ENCODE measurements around the gene BCL2L1.

The BCL2L1 gene

GRCh38 chr20:31731321-31731717 lies 8.7 kb upstream of the BCL2L1 start:
- H3K4me3 ChIP-seq (ENCODE audit: low read length in 2 of 2), result no peak overlapping the region

DNA sequence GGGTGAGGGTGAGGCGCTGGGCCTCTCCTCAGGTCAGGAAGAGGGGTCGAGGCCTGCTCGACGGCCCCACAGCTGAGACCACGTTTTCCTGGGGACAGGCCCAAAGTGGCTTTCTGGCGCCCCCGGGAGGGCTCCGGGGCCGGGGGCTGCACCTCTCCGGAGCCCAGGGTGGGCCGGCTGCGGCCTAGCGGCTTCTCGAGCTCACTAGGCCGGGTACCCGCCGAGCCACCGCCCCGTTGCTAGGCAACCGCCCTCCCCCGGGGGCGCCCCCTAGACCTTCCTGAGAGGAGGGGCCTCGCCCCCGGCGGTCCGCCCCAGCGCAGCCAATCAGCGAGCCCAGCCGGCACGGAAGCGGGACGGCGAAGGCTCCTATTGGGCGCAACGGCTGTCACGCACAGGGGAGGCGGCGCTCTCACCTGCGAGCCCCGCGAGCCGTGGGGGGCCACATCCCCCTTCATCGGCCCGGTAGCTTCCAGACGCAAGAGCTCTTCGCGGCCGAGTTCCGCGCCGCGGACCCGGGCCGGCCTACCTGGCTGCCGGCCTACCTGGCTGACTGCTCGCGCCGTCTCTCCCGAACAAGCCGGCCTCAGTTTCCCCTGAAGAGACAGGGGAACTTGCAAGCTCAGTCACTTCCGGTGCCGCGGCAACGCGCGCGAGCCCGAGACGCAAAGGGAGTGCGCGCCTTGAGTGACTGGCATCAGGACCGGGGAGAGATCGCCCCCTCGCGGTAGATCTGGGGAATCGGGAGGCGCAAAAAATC lies 831 bp upstream of the BCL2L1 start:
- peak overlapping the region; percentile 96 to 99 for H3K27ac ChIP-seq (ENCODE audit: low read depth in 2 of 2, low read length in 2 of 2)
- no peaks in the 10 kb centered on the region for H3K9me3 ChIP-seq (ENCODE audit: control insufficient read depth in 2 of 2, low read length in 2 of 2)

More at GRCh38 chr20:31731321-31731717, 8.7 kb upstream of the BCL2L1 start:
- Histone ChIP-seq H3K4me1 (ENCODE audit: control insufficient read depth in 2 of 2, insufficient read depth in 2 of 2, low read length in 2 of 2) (no peaks in the 10 kb centered on the region), H3K9me3 (ENCODE audit: control insufficient read depth in 2 of 2, low read length in 2 of 2) (no peaks in the 10 kb centered on the region), H3K27me3 (ENCODE audit: control insufficient read depth in 2 of 2, insufficient read depth in 2 of 2, low read length in 2 of 2) (no peaks in the 10 kb centered on the region), H3K36me3 (ENCODE audit: control insufficient read depth in 2 of 2, insufficient read depth in 2 of 2, low read length in 2 of 2) (no peaks in the 10 kb centered on the region), H3K9ac (ENCODE audit: low read depth in 1 of 2, low read length in 2 of 2) (no peak overlapping the region), H3K27ac (ENCODE audit: low read depth in 2 of 2, low read length in 2 of 2) (no peak overlapping the region)

DNA sequence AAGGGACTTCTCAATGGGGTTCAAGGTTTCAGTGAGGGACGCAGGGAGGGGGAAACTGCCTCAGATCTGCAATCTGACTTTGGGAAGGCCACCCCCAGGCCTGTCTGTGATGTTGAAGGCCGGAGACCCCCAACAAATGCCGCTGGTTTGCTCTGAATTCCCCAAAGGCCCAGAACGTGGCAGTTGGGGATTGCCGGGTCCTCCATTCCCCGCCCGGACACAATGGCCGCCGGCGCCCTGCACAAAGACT lies 326 bp upstream of the BCL2L1 start:
- H3K27ac ChIP-seq (ENCODE audit: low read depth in 2 of 2, low read length in 2 of 2), result peak overlapping the region; percentile 96 to 99
- no peaks in the 10 kb centered on the region for H3K27me3 ChIP-seq (ENCODE audit: control insufficient read depth in 2 of 2, insufficient read depth in 2 of 2, low read length in 2 of 2)
- H3K4me3 ChIP-seq (ENCODE audit: low read length in 2 of 2), result peak overlapping the region; percentile 79 to 87
- no peaks in the 10 kb centered on the region for H3K9me3 ChIP-seq (ENCODE audit: control insufficient read depth in 2 of 2, low read length in 2 of 2)
- peaks cover 0 to 17% of the 10 kb centered on the region in 2 donors for H3K36me3 ChIP-seq (ENCODE audit: control insufficient read depth in 2 of 2, insufficient read depth in 2 of 2, low read length in 2 of 2)
- H3K4me1 ChIP-seq (ENCODE audit: control insufficient read depth in 2 of 2, insufficient read depth in 2 of 2, low read length in 2 of 2), result peaks cover 38 to 39% of the 10 kb centered on the region in 2 donors
- H3K9ac ChIP-seq (ENCODE audit: low read depth in 1 of 2, low read length in 2 of 2), result peak overlapping the region; percentile 97

More for the DNA sequence above, 831 bp upstream of the BCL2L1 start:
- no peaks in the 10 kb centered on the region for H3K27me3 ChIP-seq (ENCODE audit: control insufficient read depth in 2 of 2, insufficient read depth in 2 of 2, low read length in 2 of 2)
- H3K9ac ChIP-seq (ENCODE audit: low read depth in 1 of 2, low read length in 2 of 2), result peak overlapping the region; percentile 97
- peak overlapping the region; percentile 79 to 87 for H3K4me3 ChIP-seq (ENCODE audit: low read length in 2 of 2)
- H3K4me1 ChIP-seq (ENCODE audit: control insufficient read depth in 2 of 2, insufficient read depth in 2 of 2, low read length in 2 of 2), result peaks cover 36 to 37% of the 10 kb centered on the region in 2 donors
- peaks cover 0 to 17% of the 10 kb centered on the region in 2 donors for H3K36me3 ChIP-seq (ENCODE audit: control insufficient read depth in 2 of 2, insufficient read depth in 2 of 2, low read length in 2 of 2)

GRCh38 chr20:31721408-31722256 lies 1.0 kb downstream of the BCL2L1 start:
- H3K27ac ChIP-seq (ENCODE audit: low read depth in 2 of 2, low read length in 2 of 2), result peak overlapping the region; percentile 96 to 99
- no peaks in the 10 kb centered on the region for H3K9me3 ChIP-seq (ENCODE audit: control insufficient read depth in 2 of 2, low read length in 2 of 2)
- H3K4me3 ChIP-seq (ENCODE audit: low read length in 2 of 2), result peak overlapping the region; percentile 79 to 87
- no peaks in the 10 kb centered on the region for H3K27me3 ChIP-seq (ENCODE audit: control insufficient read depth in 2 of 2, insufficient read depth in 2 of 2, low read length in 2 of 2)
- H3K4me1 ChIP-seq (ENCODE audit: control insufficient read depth in 2 of 2, insufficient read depth in 2 of 2, low read length in 2 of 2), result peaks cover 48 to 52% of the 10 kb centered on the region in 2 donors
- H3K36me3 ChIP-seq (ENCODE audit: control insufficient read depth in 2 of 2, insufficient read depth in 2 of 2, low read length in 2 of 2), result peaks cover 0 to 22% of the 10 kb centered on the region in 2 donors
- H3K9ac ChIP-seq (ENCODE audit: low read depth in 1 of 2, low read length in 2 of 2), result peak overlapping the region; percentile 97

GRCh38 chr20:31720486-31721407 lies 1.9 kb downstream of the BCL2L1 start:
- Histone ChIP-seq H3K27me3 (ENCODE audit: control insufficient read depth in 2 of 2, insufficient read depth in 2 of 2, low read length in 2 of 2) (no peaks in the 10 kb centered on the region), H3K36me3 (ENCODE audit: control insufficient read depth in 2 of 2, insufficient read depth in 2 of 2, low read length in 2 of 2) (peaks cover 0 to 22% of the 10 kb centered on the region in 2 donors), H3K9ac (ENCODE audit: low read depth in 1 of 2, low read length in 2 of 2) (peak overlapping the region; percentile 97), H3K27ac (ENCODE audit: low read depth in 2 of 2, low read length in 2 of 2) (peak overlapping the region; percentile 96 to 99), H3K4me1 (ENCODE audit: control insufficient read depth in 2 of 2, insufficient read depth in 2 of 2, low read length in 2 of 2) (peaks cover 55 to 56% of the 10 kb centered on the region in 2 donors), H3K4me3 (ENCODE audit: low read length in 2 of 2) (peak overlapping the region; percentile 79 to 87), H3K9me3 (ENCODE audit: control insufficient read depth in 2 of 2, low read length in 2 of 2) (no peaks in the 10 kb centered on the region)

DNA sequence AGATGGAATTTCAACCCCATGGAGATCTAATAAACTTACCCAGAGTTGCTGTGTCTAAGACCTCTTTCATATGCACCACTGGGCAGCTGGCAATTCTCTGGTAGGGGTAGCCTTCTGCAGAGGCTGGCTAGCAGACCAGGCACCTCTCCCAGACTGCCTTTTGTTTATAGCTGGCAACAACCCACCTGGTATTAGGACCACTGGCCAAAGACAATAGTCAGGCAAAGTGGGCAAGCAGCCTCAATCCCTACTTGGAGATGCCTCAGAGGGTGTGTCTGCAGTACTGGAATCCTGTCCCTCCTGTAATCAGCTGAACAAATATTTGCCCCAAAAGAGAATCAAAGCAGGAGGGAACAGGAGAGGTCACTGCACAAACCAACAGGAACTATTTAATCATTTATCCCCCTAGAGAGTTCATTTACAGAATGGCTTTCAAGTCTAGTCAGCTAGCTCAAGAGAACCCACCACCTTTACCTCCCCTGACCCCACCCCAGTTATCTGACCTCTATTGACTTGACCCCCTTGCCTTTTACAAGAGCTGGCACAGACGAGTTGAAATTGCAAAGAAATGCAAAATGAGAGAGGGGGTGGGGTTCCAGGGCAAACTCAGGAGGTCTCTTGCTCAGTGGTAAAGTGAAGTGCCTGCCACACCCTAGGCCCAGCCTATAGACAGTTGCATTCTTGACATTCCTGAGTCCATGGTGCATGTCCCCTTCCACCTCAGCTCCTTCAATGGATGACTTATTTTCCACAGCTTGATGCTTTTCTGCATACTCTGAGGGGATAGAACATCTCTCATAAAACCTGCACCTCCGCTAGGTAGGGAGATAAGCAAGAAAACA lies 2.8 kb downstream of the BCL2L1 start:
- peak overlapping the region; percentile 79 to 87 for H3K4me3 ChIP-seq (ENCODE audit: low read length in 2 of 2)
- H3K36me3 ChIP-seq (ENCODE audit: control insufficient read depth in 2 of 2, insufficient read depth in 2 of 2, low read length in 2 of 2), result peaks cover 0 to 22% of the 10 kb centered on the region in 2 donors
- H3K9ac ChIP-seq (ENCODE audit: low read depth in 1 of 2, low read length in 2 of 2), result peak overlapping the region; percentile 97
- H3K27ac ChIP-seq (ENCODE audit: low read depth in 2 of 2, low read length in 2 of 2), result peak overlapping the region; percentile 96 to 99
- no peaks in the 10 kb centered on the region for H3K9me3 ChIP-seq (ENCODE audit: control insufficient read depth in 2 of 2, low read length in 2 of 2)
- peaks cover 55 to 56% of the 10 kb centered on the region in 2 donors for H3K4me1 ChIP-seq (ENCODE audit: control insufficient read depth in 2 of 2, insufficient read depth in 2 of 2, low read length in 2 of 2)
- no peaks in the 10 kb centered on the region for H3K27me3 ChIP-seq (ENCODE audit: control insufficient read depth in 2 of 2, insufficient read depth in 2 of 2, low read length in 2 of 2)

DNA sequence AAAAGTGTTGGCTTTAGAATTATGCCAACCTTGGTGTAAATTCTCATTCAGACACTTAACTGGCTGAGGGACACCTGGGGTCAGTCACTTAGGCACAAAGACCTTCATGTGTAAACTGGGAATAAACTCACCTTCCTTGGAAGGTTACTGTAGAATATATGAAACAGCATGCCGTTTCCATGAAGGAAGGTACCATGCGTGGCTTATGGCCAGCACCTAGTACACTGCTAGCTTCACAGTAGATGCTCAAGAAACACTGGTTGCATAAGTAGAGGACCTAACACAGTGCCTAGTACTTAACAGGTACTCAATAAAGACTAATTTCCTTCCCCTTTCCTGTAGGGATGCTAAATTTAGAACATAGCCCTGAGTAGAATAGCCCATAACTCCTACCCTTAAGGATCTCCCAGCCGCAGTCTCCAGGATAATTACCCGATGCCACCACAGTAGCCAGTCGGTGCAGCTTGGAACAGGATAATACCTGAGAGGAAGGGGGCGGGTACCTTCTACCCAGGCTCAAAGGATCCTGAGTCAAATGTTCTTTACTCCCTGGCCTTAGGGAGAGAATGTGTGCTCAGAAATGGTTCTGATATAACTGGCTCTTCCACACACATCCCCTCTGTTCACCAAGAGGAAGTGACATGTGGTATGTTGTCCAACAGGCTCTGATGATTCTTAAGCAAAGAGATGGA lies 3.6 kb downstream of the BCL2L1 start:
- peak overlapping the region; percentile 96 to 99 for H3K27ac ChIP-seq (ENCODE audit: low read depth in 2 of 2, low read length in 2 of 2)
- peak overlapping the region; percentile 79 to 87 for H3K4me3 ChIP-seq (ENCODE audit: low read length in 2 of 2)
- peak overlapping the region; percentile 97 for H3K9ac ChIP-seq (ENCODE audit: low read depth in 1 of 2, low read length in 2 of 2)
- no peaks in the 10 kb centered on the region for H3K9me3 ChIP-seq (ENCODE audit: control insufficient read depth in 2 of 2, low read length in 2 of 2)
- H3K4me1 ChIP-seq (ENCODE audit: control insufficient read depth in 2 of 2, insufficient read depth in 2 of 2, low read length in 2 of 2), result peaks cover 55 to 56% of the 10 kb centered on the region in 2 donors
- H3K27me3 ChIP-seq (ENCODE audit: control insufficient read depth in 2 of 2, insufficient read depth in 2 of 2, low read length in 2 of 2), result no peaks in the 10 kb centered on the region
- peaks cover 2 to 25% of the 10 kb centered on the region in 2 donors for H3K36me3 ChIP-seq (ENCODE audit: control insufficient read depth in 2 of 2, insufficient read depth in 2 of 2, low read length in 2 of 2)

- Histone ChIP-seq H3K9ac (ENCODE audit: low read depth in 1 of 2, low read length in 2 of 2) (peak overlapping the region in 1 of 2 donors; percentile 47), H3K4me1 (ENCODE audit: control insufficient read depth in 2 of 2, insufficient read depth in 2 of 2, low read length in 2 of 2) (peaks cover 60 to 65% of the 10 kb centered on the region in 2 donors), H3K27me3 (ENCODE audit: control insufficient read depth in 2 of 2, insufficient read depth in 2 of 2, low read length in 2 of 2) (no peaks in the 10 kb centered on the region), H3K36me3 (ENCODE audit: control insufficient read depth in 2 of 2, insufficient read depth in 2 of 2, low read length in 2 of 2) (peaks cover 8 to 27% of the 10 kb centered on the region in 2 donors), H3K9me3 (ENCODE audit: control insufficient read depth in 2 of 2, low read length in 2 of 2) (no peaks in the 10 kb centered on the region), H3K27ac (ENCODE audit: low read depth in 2 of 2, low read length in 2 of 2) (peak overlapping the region in 1 of 2 donors; percentile 16), H3K4me3 (ENCODE audit: low read length in 2 of 2) (peak overlapping the region; percentile 19 to 52)
These were observed 5.0 kb downstream of the BCL2L1 start for GRCh38 chr20:31717478-31718201.

All from mucosa of rectum (tissue), 2 donors.